HG03432 (cell line): ENCODE measurements around the gene RASGEF1C.

ENCODE experiments used
- ATAC-seq: cut with Tn5 transposase; IDR thresholded peaks from one replicate; pipeline ENCODE4 v1.9.1; 2021; ENCODE audit warnings: mild to moderate bottlenecking, moderate library complexity; ENCODE audit not compliant: unreplicated experiment

RASGEF1C gene

DNA sequence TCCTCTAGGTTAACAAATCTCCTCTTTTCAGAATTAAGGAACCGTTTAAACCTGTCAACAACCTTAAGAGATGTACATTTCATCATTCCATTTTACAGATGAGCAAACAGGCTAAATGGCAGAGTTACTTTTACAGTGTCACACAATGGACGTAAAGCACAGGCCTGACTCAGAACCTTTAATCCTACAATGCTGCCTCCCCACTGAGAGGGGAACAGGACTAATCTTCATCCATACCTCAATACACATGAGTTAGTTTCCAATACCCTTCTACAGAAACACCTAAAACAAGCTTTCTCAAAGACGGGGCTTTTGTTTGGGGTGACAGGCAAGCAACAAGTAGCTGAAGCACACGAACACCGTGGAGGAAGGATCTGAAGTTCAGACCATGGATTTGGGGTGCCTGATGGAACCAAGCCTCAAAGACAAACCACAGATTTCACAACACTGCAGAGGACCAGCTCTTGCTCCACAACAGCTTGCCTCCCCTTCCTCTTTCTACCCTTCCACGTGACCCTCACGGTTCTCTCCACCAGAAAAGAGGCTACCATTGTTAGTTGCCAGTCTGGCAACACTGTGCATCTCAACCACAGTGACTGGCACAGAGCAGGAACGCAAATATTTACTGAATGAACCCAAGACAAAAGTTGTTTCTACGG, 139.3 kb downstream of the RASGEF1C start:
- ATAC-seq = no peak

DNA sequence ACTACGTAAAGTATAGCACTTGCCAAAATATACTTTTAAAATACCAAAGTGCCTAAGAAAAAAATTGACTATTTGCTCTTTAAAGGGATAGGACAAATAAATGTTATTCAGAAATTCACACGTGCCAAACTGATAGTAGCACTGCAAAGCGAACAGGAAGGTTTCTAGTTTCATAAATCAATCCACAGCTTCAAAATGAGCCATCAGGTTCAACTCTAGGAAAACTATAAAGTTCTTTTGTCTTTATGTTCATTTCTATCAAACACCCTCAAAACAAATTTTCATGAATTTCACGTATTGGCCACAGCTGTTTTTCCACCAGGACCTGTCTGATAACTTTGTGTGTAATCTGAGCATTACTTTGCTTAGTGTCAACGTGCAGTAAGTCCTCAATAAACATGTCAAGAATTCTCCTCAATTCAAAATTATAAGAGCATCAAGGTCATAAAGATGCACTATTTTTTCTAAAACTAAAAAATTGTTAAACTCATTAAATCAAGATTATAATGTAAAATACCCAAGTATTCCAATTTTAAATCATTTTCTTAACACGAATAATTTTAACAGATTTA, 140.4 kb downstream of the RASGEF1C start:
- ATAC-seq = no peak

DNA sequence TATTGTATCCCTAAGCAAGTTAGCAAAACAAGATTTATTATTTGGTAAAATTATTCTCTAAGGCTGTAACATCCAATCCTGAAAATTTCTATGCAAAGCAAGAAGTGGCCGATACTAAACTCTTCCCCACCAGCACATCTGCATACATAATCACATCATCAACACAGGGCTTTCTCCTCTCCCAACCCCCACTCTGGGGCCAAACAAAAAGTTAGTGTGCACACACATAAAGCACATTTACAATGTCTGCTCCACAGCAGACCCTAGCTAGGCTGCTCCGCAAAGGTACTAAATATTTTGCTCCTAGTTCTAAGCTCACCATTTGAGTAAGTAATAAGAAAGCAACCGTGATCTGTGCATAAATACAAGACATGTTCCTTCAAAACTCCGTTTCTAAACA, 141.0 kb downstream of the RASGEF1C start:
- ATAC-seq = no peak

DNA sequence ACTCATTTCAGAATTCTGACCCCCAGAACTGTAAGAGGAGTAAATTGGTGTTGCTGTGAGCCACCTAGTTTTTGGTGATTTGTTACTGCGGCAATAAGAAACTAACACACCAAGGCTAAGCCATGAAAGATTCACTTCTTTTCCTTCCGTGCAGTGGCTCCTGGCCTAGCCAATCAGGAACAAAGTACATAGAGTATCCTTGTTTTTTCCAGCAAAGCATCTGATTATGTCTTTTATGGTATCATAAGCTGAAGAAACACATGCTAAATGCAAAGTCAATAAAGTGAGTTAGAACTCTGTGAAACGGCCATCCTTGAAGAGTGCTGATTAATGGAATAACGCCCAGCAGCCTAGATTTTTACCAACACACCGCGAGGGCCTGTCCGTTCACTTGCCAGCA, 148.8 kb downstream of the RASGEF1C start:
- ATAC-seq = no peak

- no peak for ATAC-seq
Observed at GRCh38 chr5:180059326-180059725, 149.7 kb downstream of the RASGEF1C start.

- no peak for ATAC-seq
Observed at GRCh38 chr5:180056153-180056552, 152.9 kb downstream of the RASGEF1C start.

- ATAC-seq = no peak
Observed at GRCh38 chr5:180054226-180054625, 154.8 kb downstream of the RASGEF1C start.

GRCh38 chr5:180053061-180053602, 155.9 kb downstream of the RASGEF1C start:
- ATAC-seq = no peak

GRCh38 chr5:180052211-180052818, 156.7 kb downstream of the RASGEF1C start:
- no peak for ATAC-seq
